Stimulated activated CD4-positive, alpha-beta T cell treated with anti-CD3 and anti-CD28 coated beads, Interleukin-12 subunit alpha, Interleukin-12 subunit beta, amount 100 ng/mL, for 48 hours (primary cell): ENCODE results near the gene SERTAD4.
"Not testable (repeated sequence)": the region's sequence is repeated elsewhere in the genome, so short reads cannot be mapped to it uniquely, and the experiment has no call there.

ENCODE experiments used
- DNase-seq, 3 donors: peaks; one replicate each; pipeline ENCODE4 v3.0.0-alpha.2; 2020; ENCODE audit warnings: low read depth in 2 of 3, low spot score in 1 of 3

The SERTAD4 gene

GRCh38 chr1:210232511-210233215, at the start of gene SERTAD4:
Gene SERTAD4, plus strand, starts transcription at chr1:210232796. Its CDS starts 5,165 bp downstream, at chr1:210237961.
- DNase-seq = no peak

- no peak for DNase-seq
These were observed 47.5 kb upstream of the SERTAD4 start for GRCh38 chr1:210185063-210185462.

- DNase-seq = not testable (repeated sequence)
These were observed 44.6 kb upstream of the SERTAD4 start for GRCh38 chr1:210187849-210188606.

GRCh38 chr1:210189426-210189825, 43.2 kb upstream of the SERTAD4 start:
- no peak for DNase-seq

- DNase-seq = no peak
These were observed 36.9 kb upstream of the SERTAD4 start for GRCh38 chr1:210195635-210196160.

- not testable (repeated sequence) for DNase-seq
These were observed 36.3 kb upstream of the SERTAD4 start for GRCh38 chr1:210196266-210196665.

GRCh38 chr1:210198840-210199239, 33.8 kb upstream of the SERTAD4 start:
- DNase-seq = no peak

GRCh38 chr1:210200124-210200736, 32.4 kb upstream of the SERTAD4 start:
- no peak for DNase-seq

- DNase-seq = no peak
These were observed 30.9 kb upstream of the SERTAD4 start for GRCh38 chr1:210201681-210202080.

GRCh38 chr1:210207597-210208450, 24.8 kb upstream of the SERTAD4 start:
- DNase-seq = no peak

- DNase-seq = no peak
These were observed 19.3 kb upstream of the SERTAD4 start for GRCh38 chr1:210213335-210213734.

- no peak for DNase-seq
These were observed 17.8 kb upstream of the SERTAD4 start for GRCh38 chr1:210214573-210215409.

- DNase-seq = no peak
These were observed 15.1 kb upstream of the SERTAD4 start for GRCh38 chr1:210217482-210217881.

- no peak for DNase-seq
These were observed 14.5 kb upstream of the SERTAD4 start for GRCh38 chr1:210218047-210218446.

GRCh38 chr1:210222340-210223006, 10.1 kb upstream of the SERTAD4 start:
- no peak for DNase-seq

GRCh38 chr1:210223226-210223904, 9.2 kb upstream of the SERTAD4 start:
- no peak for DNase-seq

- no peak for DNase-seq
These were observed 4.4 kb upstream of the SERTAD4 start for GRCh38 chr1:210228158-210228557.

- no peak for DNase-seq
These were observed 2.4 kb upstream of the SERTAD4 start for GRCh38 chr1:210230149-210230695.
